PC-3 (cell line): ENCODE results near the gene SCUBE1. TPM values are rescaled to one million over a fixed set of nuclear protein-coding genes. Genes with fewer than 3 reads are reported as not detected.

Experiments used
- ATAC-seq: fragments of 200-7000 bp; cut with Tn5 transposase; 2 replicates; pipeline ENCODE4 v1.9.1; 2020; ENCODE audit warnings: mild to moderate bottlenecking, moderate library complexity
- BruUV-seq: library from RNA; stranded (reverse); fragments of 400-500 nt; replicated peaks from 2 replicates; lab custom pipeline; 2021; lab: Mats Ljungman, UMichigan
- CTCF ChIA-PET: fragments of 300-600 bp; sonication (Branson Sonifier 250); formaldehyde crosslinking; loops from one replicate; lab custom pipeline; 2022; ENCODE audit warnings: antibody characterized with exemption; lab: Charles Lee
- POLR2A ChIA-PET: fragments of 300-600 bp; sonication (Branson Sonifier 250); formaldehyde crosslinking; loops from one replicate; lab custom pipeline; 2022; ENCODE audit warnings: antibody characterized with exemption; ENCODE audit not compliant: unreplicated experiment; lab: Charles Lee
- DNase-seq: peaks from one replicate; pipeline ENCODE4 v3.0.0-alpha.2; 2015
- H2AFZ ChIP-seq: fragments of 300-600 bp; sonication (generic); 2 replicates; pipeline ENCODE4 v1.6.0; 2016; ENCODE audit warnings: antibody characterized with exemption, low read length
- H3F3A ChIP-seq: fragments of 300-600 bp; sonication (generic); one replicate; pipeline ENCODE4 v1.6.0; 2017; ENCODE audit warnings: antibody characterized with exemption, low read length, control low read depth, mild to moderate bottlenecking; ENCODE audit not compliant: unreplicated experiment
- H3K27ac ChIP-seq: fragments of 300-600 bp; sonication (generic); 2 replicates; pipeline ENCODE4 v1.5.1; 2016; ENCODE audit warnings: mild to moderate bottlenecking, low read length
- H3K27me3 ChIP-seq: fragments of 300-600 bp; sonication (generic); 2 replicates; pipeline ENCODE4 v1.6.1; 2016; ENCODE audit warnings: low read length, mixed read lengths
- H3K36me3 ChIP-seq: fragments of 300-600 bp; sonication (generic); 2 replicates; pipeline ENCODE4 v1.6.1; 2016; ENCODE audit warnings: low read depth, mixed run types, low read length, mixed read lengths
- H3K4me1 ChIP-seq: fragments of 300-600 bp; sonication (generic); 2 replicates; pipeline ENCODE4 v1.5.1; 2016; ENCODE audit warnings: low read length; ENCODE audit not compliant: insufficient read depth
- H3K4me2 ChIP-seq: fragments of 300-600 bp; sonication (generic); 2 replicates; pipeline ENCODE4 v1.6.0; 2016; ENCODE audit warnings: low read length
- H3K4me3 ChIP-seq: fragments of 300-600 bp; sonication (generic); 2 replicates; pipeline ENCODE4 v1.5.1; 2016; ENCODE audit warnings: mild to moderate bottlenecking, low read length, mixed read lengths
- H3K79me2 ChIP-seq: fragments of 300-600 bp; sonication (generic); 2 replicates; pipeline ENCODE4 v1.6.1; 2017; ENCODE audit warnings: low read length, mixed read lengths
- H3K9ac ChIP-seq: fragments of 300-600 bp; sonication (generic); 2 replicates; pipeline ENCODE4 v1.6.0; 2016; ENCODE audit warnings: mild to moderate bottlenecking, low read length
- H3K9me2 ChIP-seq: fragments of 300-600 bp; sonication (generic); replicated peaks from 2 replicates; pipeline ENCODE4 v1.6.1; 2016; ENCODE audit warnings: mixed run types, low read length, mixed read lengths
- H3K9me3 ChIP-seq: fragments of 300-600 bp; sonication (generic); 2 replicates; pipeline ENCODE4 v1.6.1; 2016; ENCODE audit warnings: low read length, mixed read lengths
- H4K20me1 ChIP-seq: fragments of 300-600 bp; sonication (generic); 2 replicates; pipeline ENCODE4 v1.6.1; 2016; ENCODE audit warnings: low read length, mixed read lengths
- CTCF ChIP-seq: fragments of 300-600 bp; sonication (generic); conservative IDR thresholded peaks from 2 replicates; pipeline ENCODE4 v1.5.1; 2017; ENCODE audit warnings: antibody characterized with exemption, low read depth, mild to moderate bottlenecking, low read length
- EZH2 ChIP-seq: fragments of 300-600 bp; sonication (generic); IDR thresholded peaks from one replicate; pipeline ENCODE4 v1.6.1; 2017; ENCODE audit warnings: antibody characterized with exemption, mild to moderate bottlenecking, low read length; ENCODE audit not compliant: unreplicated experiment
- EZH2phosphoT487 ChIP-seq: fragments of 300-600 bp; sonication (generic); IDR thresholded peaks from 2 replicates; pipeline ENCODE4 v1.6.1; 2018; ENCODE audit warnings: mild to moderate bottlenecking, antibody characterized with exemption, low read length, borderline replicate concordance
- intact Hi-C: fragments of 100-400 bp; cut with micrococcal nuclease; formaldehyde crosslinking; loops from 2 replicates; pipeline ENCODE4 v1.9.0; 2023
- total RNA-seq: library from RNA; depleted of rRNA; stranded (reverse); fragments of >200 nt; gene quantifications from 2 replicates; pipeline ENCODE4 v1.2.3, GENCODE V29; 2014

The SCUBE1 gene
- total RNA-seq, 1 experiment from 2014 or later = not detected

- H3K36me3 ChIP-seq = no peaks in the 10 kb centered on the region
- no peak overlapping the region for H3K4me3 ChIP-seq
- no peak overlapping the region for H2AFZ ChIP-seq
- no peaks in the 10 kb centered on the region for H4K20me1 ChIP-seq
- no peak overlapping the region for H3K4me2 ChIP-seq
- DNase-seq = no peak
- no peaks in the 10 kb centered on the region for H3K4me1 ChIP-seq
- H3K9me2 ChIP-seq = no peaks in the 10 kb centered on the region
- H3K27me3 ChIP-seq = no peaks in the 10 kb centered on the region
- CTCF ChIA-PET = no interaction called here
- no peaks in the 10 kb centered on the region for H3K79me2 ChIP-seq
- no peak overlapping the region for H3K27ac ChIP-seq
- TF ChIP-seq CTCF = no peak
- TF ChIP-seq EZH2 = no peak
- no peak for TF ChIP-seq EZH2phosphoT487
- H3K9ac ChIP-seq = no peak overlapping the region
- no TSS peak for BruUV-seq
- intact Hi-C loops = no loop called here
- no peaks in the 10 kb centered on the region for H3F3A ChIP-seq
- no peaks in the 10 kb centered on the region for H3K9me3 ChIP-seq
- no peak for ATAC-seq
- POLR2A ChIA-PET = no interaction called here
These were observed 98.2 kb downstream of the SCUBE1 start for GRCh38 chr22:43244803-43245527.

GRCh38 chr22:43244402-43244801 is 98.8 kb downstream of the SCUBE1 start:
- H3K79me2 ChIP-seq = no peaks in the 10 kb centered on the region
- H3K36me3 ChIP-seq = no peaks in the 10 kb centered on the region
- ATAC-seq = no peak
- no peaks in the 10 kb centered on the region for H3K4me1 ChIP-seq
- ChIA-PET CTCF (no interaction called here), POLR2A (no interaction called here)
- no TSS peak for BruUV-seq
- H3K9me2 ChIP-seq = no peaks in the 10 kb centered on the region
- intact Hi-C loops = no loop called here
- no peaks in the 10 kb centered on the region for H4K20me1 ChIP-seq
- H3K27me3 ChIP-seq = no peaks in the 10 kb centered on the region
- no peak overlapping the region for H2AFZ ChIP-seq
- no peak overlapping the region for H3K4me2 ChIP-seq
- H3K9me3 ChIP-seq = no peaks in the 10 kb centered on the region
- H3K4me3 ChIP-seq = no peak overlapping the region
- DNase-seq = no peak
- TF ChIP-seq EZH2phosphoT487 (no peak), EZH2 (no peak), CTCF (no peak)
- no peaks in the 10 kb centered on the region for H3F3A ChIP-seq
- no peak overlapping the region for H3K9ac ChIP-seq
- no peak overlapping the region for H3K27ac ChIP-seq

- H3K79me2 ChIP-seq = no peaks in the 10 kb centered on the region
- H3K27ac ChIP-seq = no peak overlapping the region
- H3K9me2 ChIP-seq = no peaks in the 10 kb centered on the region
- TF ChIP-seq EZH2 (no peak), EZH2phosphoT487 (no peak), CTCF (no peak)
- ChIA-PET CTCF (no interaction called here), POLR2A (no interaction called here)
- no peaks in the 10 kb centered on the region for H3K36me3 ChIP-seq
- intact Hi-C loops = no loop called here
- DNase-seq (no peak), ATAC-seq (no peak)
- no TSS peak for BruUV-seq
- no peaks in the 10 kb centered on the region for H3F3A ChIP-seq
- no peaks in the 10 kb centered on the region for H3K27me3 ChIP-seq
- no peak overlapping the region for H3K4me2 ChIP-seq
- H2AFZ ChIP-seq = no peak overlapping the region
- no peaks in the 10 kb centered on the region for H3K4me1 ChIP-seq
- no peak overlapping the region for H3K4me3 ChIP-seq
- no peak overlapping the region for H3K9ac ChIP-seq
- H4K20me1 ChIP-seq = no peaks in the 10 kb centered on the region
- no peaks in the 10 kb centered on the region for H3K9me3 ChIP-seq
These were observed 99.8 kb downstream of the SCUBE1 start for GRCh38 chr22:43243324-43243723.
